Upper lobe of left lung (tissue), 6 donors: ENCODE data around the gene EDC4. TPM values are rescaled to one million over a fixed set of nuclear protein-coding genes. Genes with fewer than 3 reads are reported as not detected.
A peak's percentile ranks its signal among the peaks of the same experiment; 100 is the strongest.

Experiments used
- ATAC-seq, 2 donors: fragments of 200-7000 bp; cut with Tn5 transposase; one replicate each; pipeline ENCODE4 v1.9.1; 2022; ENCODE audit warnings: mild to moderate bottlenecking in 2 of 2, moderate library complexity in 2 of 2; ENCODE audit not compliant: low FRiP score in 2 of 2
- DNase-seq, 2 donors: peaks; one replicate each; pipeline ENCODE4 v3.0.0-alpha.2; 2019 to 2020
- H3K27ac ChIP-seq, 4 donors: fragments of 200-600 bp; sonication (generic); one replicate each; pipeline ENCODE4 v1.5.1; 2016 to 2019
- H3K27me3 ChIP-seq, 4 donors: fragments of 200-600 bp; sonication (generic); one replicate each; pipeline ENCODE4 v1.5.1; 2017 to 2019
- H3K36me3 ChIP-seq, 4 donors: fragments of 200-600 bp; sonication (generic); one replicate each; pipeline ENCODE4 v1.5.1; 2016 to 2019
- H3K4me1 ChIP-seq, 4 donors: fragments of 200-600 bp; sonication (generic); one replicate each; pipeline ENCODE4 v1.5.1; 2018 to 2019
- H3K4me3 ChIP-seq, 4 donors: fragments of 200-600 bp; sonication (generic); one replicate each; pipeline ENCODE4 v1.5.1; 2017 to 2019; ENCODE audit warnings: mild to moderate bottlenecking in 2 of 4, moderate library complexity in 1 of 4
- H3K9me3 ChIP-seq, 4 donors: fragments of 200-600 bp; sonication (generic); one replicate each; pipeline ENCODE4 v1.5.1; 2018 to 2019
- CTCF ChIP-seq, 6 experiments: fragments of 450-650 bp in 4 of 6; fragments of 200-600 bp in 2 of 6; sonication (generic) in 2 of 6; IDR thresholded peaks; one replicate each; pipeline ENCODE4 v1.5.1; 2016 to 2019; ENCODE audit warnings: antibody characterized with exemption in 6 of 6
- EP300 ChIP-seq, 4 donors: sonication (generic); formaldehyde crosslinking; IDR thresholded peaks; one replicate each; pipeline ENCODE4 v1.5.1; 2017; ENCODE audit warnings: antibody characterized with exemption in 4 of 4, control low read depth in 2 of 4
- POLR2A ChIP-seq, 4 donors: fragments of 450-650 bp; IDR thresholded peaks; one replicate each; pipeline ENCODE4 v1.5.1; 2016 to 2017; ENCODE audit warnings: antibody characterized with exemption in 4 of 4, mild to moderate bottlenecking in 2 of 4
- POLR2AphosphoS5 ChIP-seq, 2 donors: sonication (generic); formaldehyde crosslinking; IDR thresholded peaks; one replicate each; pipeline ENCODE4 v1.5.1; 2017; ENCODE audit warnings: antibody characterized with exemption in 2 of 2
- WGBS, 2 donors: methylation state at CpG; one replicate each; pipeline ENCODE4 v1.1.5; 2017 to 2018; 5-methylcytosine and 5-hydroxymethylcytosine counted together
- total RNA-seq, 6 donors: library from RNA; depleted of rRNA in 4 of 6; stranded (reverse); fragments of >200 nt in 4 of 6; gene quantifications; one replicate each; pipeline versions ENCODE4 v1.1.0 to v1.2.1, GENCODE V29; 2016 to 2021
- donor health status: DM: no; HTN: no; CAD: no; lungs with moderate emphysema.
- donor health status: DM: no; HTN: yes; CAD: no; lungs with severe emphysema.

EDC4 gene
- total RNA-seq, 6 donors from 2014 or later: 41.6 to 101 (median 65.0) TPM

GRCh38 chr16:67883146-67883871 is 10.5 kb downstream of the EDC4 start:
- WGBS, 2 donors: 81 to 87% methylated on average over 5 to 6 of the region's 6 CpGs
- ATAC-seq (no peak), DNase-seq (no peak)
- Histone ChIP-seq H3K4me3 (no peak overlapping the region), H3K9me3 (no peaks in the 10 kb centered on the region), H3K27me3 (no peaks in the 10 kb centered on the region), H3K4me1 (peaks cover 0 to 26% (median 8%) of the 10 kb centered on the region in 4 donors), H3K36me3 (peaks cover 42 to 78% (median 66%) of the 10 kb centered on the region in 4 donors), H3K27ac (peak overlapping the region in 1 of 4 donors; percentile 18)
- TF ChIP-seq CTCF (IDR thresholded peaks at IDR 0.05): peak in 1 of 6 experiments; percentile 90
- no peak for TF ChIP-seq POLR2AphosphoS5 (IDR thresholded peaks at IDR 0.05)

- no peaks in the 10 kb centered on the region for H3K27me3 ChIP-seq
- H3K27ac ChIP-seq: peak overlapping the region in 3 of 4 donors; percentile 9 to 27 (median 18)
- TF ChIP-seq POLR2A (IDR thresholded peaks at IDR 0.05) (no peak), CTCF (IDR thresholded peaks at IDR 0.05) (peak in 5 of 6 experiments; percentile 78 to 87 (median 82)), EP300 (IDR thresholded peaks at IDR 0.05) (no peak), POLR2AphosphoS5 (IDR thresholded peaks at IDR 0.05) (no peak)
- DNase-seq (peak; percentile 70 to 93), ATAC-seq (peak; percentile 75 to 78)
- H3K4me1 ChIP-seq: peaks cover 0 to 26% (median 8%) of the 10 kb centered on the region in 4 donors
- H3K9me3 ChIP-seq: no peaks in the 10 kb centered on the region
- WGBS, 2 donors: 53 to 55% methylated on average over 7 to 11 of the region's 11 CpGs
- peaks cover 37 to 72% (median 61%) of the 10 kb centered on the region in 4 donors for H3K36me3 ChIP-seq
- no peak overlapping the region for H3K4me3 ChIP-seq
These were observed 11.0 kb downstream of the EDC4 start for GRCh38 chr16:67883872-67884261.

GRCh38 chr16:67884684-67885083 is 11.8 kb downstream of the EDC4 start, which contains the start of gene NRN1L:
TSS of gene NRN1L (plus strand) at chr16:67884885. CDS start at chr16:67884904, 19 bp downstream.
- H3K27me3 ChIP-seq: no peaks in the 10 kb centered on the region
- TF ChIP-seq POLR2AphosphoS5 (IDR thresholded peaks at IDR 0.05) (peak in 1 of 2 donors; percentile 26), EP300 (IDR thresholded peaks at IDR 0.05) (no peak), POLR2A (IDR thresholded peaks at IDR 0.05) (peak in 1 of 4 donors; percentile 21), CTCF (IDR thresholded peaks at IDR 0.05) (no peak)
- peaks cover 0 to 26% (median 8%) of the 10 kb centered on the region in 4 donors for H3K4me1 ChIP-seq
- peak within 1 kb of the TSS in 3 of 4 donors; percentile 9 to 60 (median 53) for H3K27ac ChIP-seq
- ATAC-seq (peak; percentile 86 to 93), DNase-seq (peak; percentile 83 to 93)
- peaks cover 31 to 64% (median 53%) of the 10 kb centered on the region in 4 donors for H3K36me3 ChIP-seq
- no peaks in the 10 kb centered on the region for H3K9me3 ChIP-seq
- WGBS, 2 donors: 58 to 70% methylated on average over 22 of the region's 22 CpGs
- H3K4me3 ChIP-seq: peak within 1 kb of the TSS in 1 of 4 donors; percentile 10

- DNase-seq (no peak), ATAC-seq (no peak)
- Histone ChIP-seq H3K36me3 (peaks cover 23 to 55% (median 44%) of the 10 kb centered on the region in 4 donors), H3K27me3 (no peaks in the 10 kb centered on the region), H3K4me1 (peaks cover 0 to 26% (median 8%) of the 10 kb centered on the region in 4 donors), H3K4me3 (no peak overlapping the region), H3K27ac (peak overlapping the region in 3 of 4 donors; percentile 1 to 60 (median 53)), H3K9me3 (no peaks in the 10 kb centered on the region)
- TF ChIP-seq POLR2A (IDR thresholded peaks at IDR 0.05): no peak
- TF ChIP-seq POLR2AphosphoS5 (IDR thresholded peaks at IDR 0.05): no peak
- no peak for TF ChIP-seq EP300 (IDR thresholded peaks at IDR 0.05)
- no peak for TF ChIP-seq CTCF (IDR thresholded peaks at IDR 0.05)
- WGBS, 2 donors: 90 to 92% methylated on average over 10 to 11 of the region's 12 CpGs
These were observed 12.7 kb downstream of the EDC4 start for GRCh38 chr16:67885545-67885944.
